Measurements from ENCODE around the gene IL21R. TPM values are rescaled to one million over a fixed set of nuclear protein-coding genes. Genes with fewer than 3 reads are reported as not detected.

Gene IL21R
- total and polyA plus RNA-seq, 9 of the 15 experiments (the other 6 are each of a cell fraction or from before 2014, with no cell fraction given) = 0.04 to 0.34 (median 0.18) TPM; not detected in 1

- Histone ChIP-seq H3K36me3 (ENCODE audit: control insufficient read depth, insufficient read depth, low read length) (peaks cover 91% of the 10 kb centered on the region), H4K20me1 (replicated peaks; ENCODE audit: control insufficient read depth, insufficient read depth, low read length) (no peaks in the 10 kb centered on the region), H3K79me2 (ENCODE audit: control insufficient read depth, insufficient read depth, low read length) (no peaks in the 10 kb centered on the region), H3K9me3 (replicated peaks; ENCODE audit: control insufficient read depth, insufficient read depth, low read depth, low read length) (no peaks in the 10 kb centered on the region), H3K4me3 (no peak overlapping the region), H3K9ac (ENCODE audit: insufficient read depth in 1 of 2, low read depth in 2 of 2, low read length in 2 of 2) (peak overlapping the region in 1 of 2 experiments; percentile 24; a peak in 1 of 4 replicates), H2AFZ (ENCODE audit: low read depth, low read length) (no peak overlapping the region), H3K9me1 (ENCODE audit: control insufficient read depth, insufficient read depth, low read length) (no peaks in the 10 kb centered on the region), H3K4me1 (replicated peaks in 1 of 2; ENCODE audit: control insufficient read depth in 2 of 2, insufficient read depth in 2 of 2, low read length in 2 of 2) (no peaks in the 10 kb centered on the region), H3K27ac (ENCODE audit: extremely low read depth, low read depth, low read length) (no peak overlapping the region), H3K4me2 (ENCODE audit: insufficient read depth, low read length) (no peak overlapping the region), H3K27me3 (ENCODE audit: control insufficient read depth in 2 of 2, insufficient read depth in 2 of 2, low read length in 2 of 2) (no peaks in the 10 kb centered on the region)
- no peak for TF ChIP-seq FOXO4 (CRISPR knock-in tag; IDR thresholded peaks at IDR 0.05)
- TF ChIP-seq MAFG (tag; conservative IDR thresholded peaks at IDR 0.05) = no peak
- TF ChIP-seq SMARCE1 (IDR thresholded peaks at IDR 0.05) = no peak
- TF ChIP-seq ESRRA (IDR thresholded peaks at IDR 0.05; ENCODE audit: borderline replicate concordance, low read depth) = no peak
- DNase-seq (ENCODE audit: extremely low read depth in 1 of 4, low spot score in 3 of 4) = no peak
- WGBS (ENCODE audit: insufficient coverage, low coverage, missing lambda C conversion rate) = 84% methylated on average over 10 of the region's 10 CpGs
- no peak for FAIRE-seq
- ChIA-PET CTCF (ENCODE audit: low intra/inter-chr PET ratio) (no interaction called here), POLR2A (interaction anchor here (0.6 to 0.8 kb wide), 2 partner anchors 41 to 57 kb away, joined by 3 read pairs; no protein-coding TSS in a partner anchor)
- intact Hi-C loops (cut with micrococcal nuclease) = no loop called here
- BruUV-seq (replicated peaks) = no TSS peak
- no peak for ATAC-seq
- in situ Hi-C loops (cut with MboI) = no loop called here
Observed at GRCh38 chr16:27482397-27483087, 80.6 kb downstream of the IL21R start.
